HG03103 (cell line): ENCODE results near the gene MYF5.

ENCODE experiments used
- ATAC-seq: cut with Tn5 transposase; IDR thresholded peaks from one replicate; pipeline ENCODE4 v1.9.1; 2021; ENCODE audit warnings: low read depth; ENCODE audit not compliant: unreplicated experiment

Gene MYF5

GRCh38 chr12:80756875-80757274 is 40.2 kb downstream of the MYF5 start:
- peak; percentile 79 for ATAC-seq

GRCh38 chr12:80761838-80762237 is 45.1 kb downstream of the MYF5 start:
- no peak for ATAC-seq

GRCh38 chr12:80763874-80764273 is 47.2 kb downstream of the MYF5 start:
- ATAC-seq: no peak

- ATAC-seq: no peak
These were observed 49.5 kb downstream of the MYF5 start for GRCh38 chr12:80766210-80766609.

- peak; percentile 84 for ATAC-seq
These were observed 50.2 kb downstream of the MYF5 start for GRCh38 chr12:80766897-80767296.
